ENCODE results near the gene KSR1.
"Not testable (repeated sequence)": the region's sequence is repeated elsewhere in the genome, so short reads cannot be mapped to it uniquely, and the experiment has no call there.

KSR1 gene

DNA sequence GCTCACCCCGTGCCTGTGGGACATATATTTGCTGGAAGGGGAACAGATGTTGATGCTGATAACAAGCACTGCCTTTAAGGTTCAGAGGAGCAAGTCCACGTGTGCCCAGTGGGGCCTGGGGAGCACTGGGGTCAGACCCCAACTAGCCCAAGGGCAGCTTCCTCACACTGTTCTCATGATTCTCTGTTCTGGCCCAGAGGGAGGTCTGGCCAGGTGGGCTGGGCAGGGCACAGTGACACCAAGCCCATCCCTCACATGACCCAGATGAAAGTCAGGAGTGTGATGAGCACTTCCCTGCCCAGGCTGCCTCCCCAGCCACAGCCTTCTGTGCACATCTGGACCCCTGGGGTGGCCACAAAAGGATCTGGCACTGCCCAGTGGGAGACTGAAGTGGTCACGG lies 29.8 kb upstream of the KSR1 start:
- DNase-seq (ENCODE audit: low read depth in 2 of 2): not testable (repeated sequence)

DNA sequence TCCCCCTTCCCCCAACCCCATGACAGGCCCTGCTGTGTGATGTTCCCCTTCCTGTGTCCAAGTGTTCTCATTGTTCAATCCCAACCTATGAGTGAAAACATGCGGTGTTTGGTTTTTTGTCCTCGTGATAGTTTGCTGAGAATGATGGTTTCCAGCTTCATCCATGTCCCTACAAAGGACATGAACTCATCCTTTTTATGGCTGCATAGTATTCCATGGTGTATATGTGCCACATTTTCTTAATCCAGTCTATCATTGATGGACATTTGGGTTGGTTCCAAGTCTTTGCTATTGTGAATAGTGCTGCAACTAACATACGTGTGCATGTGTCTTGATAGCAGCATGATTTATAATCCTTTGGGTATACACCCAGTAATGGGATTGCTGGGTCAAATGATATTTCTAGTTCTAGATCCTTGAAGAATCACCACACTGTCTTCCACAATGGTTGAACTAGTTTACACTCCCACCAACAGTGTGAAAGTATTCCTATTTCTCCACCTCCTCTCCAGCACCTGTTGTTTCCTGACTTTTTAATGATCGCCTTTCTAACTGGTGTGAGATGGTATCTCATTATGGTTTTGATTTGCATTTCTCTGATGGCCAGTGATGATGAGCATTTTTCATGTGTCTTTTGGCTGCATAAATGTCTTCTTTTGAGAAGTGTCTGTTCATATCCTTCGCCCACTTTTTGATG lies 28.9 kb upstream of the KSR1 start:
- DNase-seq (ENCODE audit: low read depth in 2 of 2): not testable (repeated sequence)

- no peak for DNase-seq (ENCODE audit: low read depth in 2 of 2)
Measured at GRCh38 chr17:27428781-27429505, 27.3 kb upstream of the KSR1 start.

- no peak for DNase-seq (ENCODE audit: low read depth in 2 of 2)
Measured at GRCh38 chr17:27429666-27430382, 26.4 kb upstream of the KSR1 start.

DNA sequence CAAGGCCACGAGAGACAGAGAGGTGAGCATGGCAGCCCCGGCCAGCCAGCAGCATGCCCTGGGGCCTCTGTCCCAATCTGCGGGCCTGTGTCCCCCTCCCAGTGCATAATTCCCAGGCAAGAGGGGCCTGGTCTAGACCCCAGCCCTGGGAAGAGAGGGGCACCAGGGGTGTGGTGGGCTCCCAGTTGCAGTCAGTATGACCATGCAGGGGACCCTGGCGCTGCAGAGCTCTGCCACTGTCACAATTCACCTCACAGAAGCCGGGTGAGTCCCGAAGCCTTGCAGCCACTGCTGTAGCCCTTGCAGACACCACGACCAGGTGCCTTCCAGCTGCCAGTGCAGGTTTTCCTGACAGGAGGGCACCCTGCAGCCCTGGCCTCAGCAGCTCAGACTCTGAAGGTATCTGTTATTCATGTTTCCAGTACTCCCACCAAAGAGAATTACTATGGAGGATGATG lies 25.8 kb upstream of the KSR1 start:
- DNase-seq (ENCODE audit: low read depth in 2 of 2): no peak

- DNase-seq (ENCODE audit: low read depth in 2 of 2): no peak
Measured at GRCh38 chr17:27430882-27431491, 25.3 kb upstream of the KSR1 start.

DNA sequence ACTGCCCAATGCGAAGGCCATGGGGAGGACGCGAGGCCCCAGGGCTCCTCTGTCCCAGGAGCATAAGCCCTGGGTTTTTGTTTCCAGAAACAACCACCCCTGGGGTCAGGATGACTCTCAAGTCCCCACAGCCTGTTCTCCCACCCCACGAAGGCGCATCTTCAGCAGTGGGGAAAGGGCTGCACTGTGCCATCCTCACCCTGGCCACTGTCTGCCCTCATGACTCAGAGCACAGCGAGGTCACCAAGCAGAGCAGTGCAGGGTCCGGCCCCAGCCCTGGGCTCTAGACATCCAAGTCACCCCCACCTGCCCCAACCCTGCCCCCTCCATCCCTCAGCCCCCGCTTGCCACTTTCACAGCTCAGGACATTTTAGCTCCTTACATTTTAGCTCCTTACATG lies 22.7 kb upstream of the KSR1 start:
- no peak for DNase-seq (ENCODE audit: low read depth in 2 of 2)

GRCh38 chr17:27435431-27436070 lies 20.7 kb upstream of the KSR1 start:
- DNase-seq (ENCODE audit: low read depth in 2 of 2): not testable (repeated sequence)

- DNase-seq (ENCODE audit: low read depth in 2 of 2): no peak
Measured at GRCh38 chr17:27438348-27438998, 17.8 kb upstream of the KSR1 start.

- no peak for DNase-seq (ENCODE audit: low read depth in 2 of 2)
Measured at GRCh38 chr17:27439342-27439741, 16.9 kb upstream of the KSR1 start.

- no peak for DNase-seq (ENCODE audit: low read depth in 2 of 2)
Measured at GRCh38 chr17:27442702-27443101, 13.5 kb upstream of the KSR1 start.

DNA sequence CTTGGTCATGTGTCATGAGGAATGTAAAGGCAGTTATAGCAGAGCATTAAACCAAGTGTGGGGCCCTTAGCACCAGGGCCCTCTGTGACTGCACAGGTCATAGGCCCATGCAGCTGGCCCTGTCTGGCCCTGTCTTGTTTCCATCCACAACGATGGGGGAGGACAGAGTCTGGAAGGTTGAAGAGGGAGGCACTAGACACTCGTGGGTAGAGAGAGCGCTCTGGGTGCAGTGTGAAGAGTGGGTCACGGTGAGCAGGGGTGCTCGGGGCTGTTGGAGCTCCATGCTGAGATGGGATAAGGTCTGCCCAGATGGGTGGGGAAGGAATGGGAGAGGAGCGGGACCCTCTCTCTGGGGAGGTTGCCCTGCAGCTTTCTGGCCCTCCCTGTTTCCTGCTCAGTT lies 12.8 kb upstream of the KSR1 start:
- DNase-seq (ENCODE audit: low read depth in 2 of 2): no peak

- DNase-seq (ENCODE audit: low read depth in 2 of 2): no peak
Measured at GRCh38 chr17:27445971-27446370, 10.3 kb upstream of the KSR1 start.

GRCh38 chr17:27446569-27447301 lies 9.5 kb upstream of the KSR1 start:
- DNase-seq (ENCODE audit: low read depth in 2 of 2): no peak

DNA sequence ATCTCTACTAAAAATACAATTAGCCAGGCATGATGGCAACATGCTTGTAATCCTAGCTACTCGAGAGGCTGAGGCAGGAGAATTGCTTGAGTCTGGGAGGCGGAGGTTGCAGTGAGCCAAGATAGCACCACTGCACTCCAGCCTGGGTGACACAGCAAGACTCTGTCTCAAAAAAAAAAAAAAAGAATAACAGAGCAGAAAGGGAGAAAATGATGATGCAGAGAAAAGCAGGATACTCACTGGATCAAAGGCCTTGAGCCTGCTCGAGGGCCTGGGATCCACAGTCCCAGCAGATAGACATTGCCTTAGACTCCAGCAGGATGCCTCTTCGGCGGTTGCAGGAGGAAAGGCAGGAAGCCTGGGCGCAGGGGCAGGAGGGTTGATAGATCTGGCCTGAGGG lies 7.7 kb upstream of the KSR1 start:
- DNase-seq (ENCODE audit: low read depth in 2 of 2): not testable (repeated sequence)

- no peak for DNase-seq (ENCODE audit: low read depth in 2 of 2)
Measured at GRCh38 chr17:27449541-27449940, 6.7 kb upstream of the KSR1 start.

DNA sequence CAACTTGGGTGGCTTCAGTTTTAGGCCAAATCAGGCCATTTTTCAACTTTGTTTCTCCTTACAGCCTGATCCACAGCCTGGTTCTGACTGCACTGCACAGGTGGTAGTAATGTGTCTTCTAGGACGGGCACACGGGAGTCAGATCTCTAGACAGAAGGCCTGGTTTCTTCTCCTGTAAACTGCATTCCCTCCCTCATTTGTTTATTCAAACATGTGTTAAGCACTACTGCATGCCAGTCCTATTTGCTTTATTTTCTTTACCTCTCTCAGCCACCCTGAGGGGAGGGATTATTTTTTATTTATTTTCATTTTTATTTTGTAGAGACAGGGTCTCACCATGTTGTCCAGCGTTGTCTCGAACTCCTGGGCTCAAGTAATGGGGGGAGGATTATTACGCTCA lies 6.3 kb upstream of the KSR1 start:
- no peak for DNase-seq (ENCODE audit: low read depth in 2 of 2)

- no peak for DNase-seq (ENCODE audit: low read depth in 2 of 2)
Measured at GRCh38 chr17:27450416-27450815, 5.8 kb upstream of the KSR1 start.

- no peak for DNase-seq (ENCODE audit: low read depth in 2 of 2)
Measured at GRCh38 chr17:27451906-27452305, 4.3 kb upstream of the KSR1 start.

GRCh38 chr17:27452828-27453227 lies 3.4 kb upstream of the KSR1 start:
- no peak for DNase-seq (ENCODE audit: low read depth in 2 of 2)

DNA sequence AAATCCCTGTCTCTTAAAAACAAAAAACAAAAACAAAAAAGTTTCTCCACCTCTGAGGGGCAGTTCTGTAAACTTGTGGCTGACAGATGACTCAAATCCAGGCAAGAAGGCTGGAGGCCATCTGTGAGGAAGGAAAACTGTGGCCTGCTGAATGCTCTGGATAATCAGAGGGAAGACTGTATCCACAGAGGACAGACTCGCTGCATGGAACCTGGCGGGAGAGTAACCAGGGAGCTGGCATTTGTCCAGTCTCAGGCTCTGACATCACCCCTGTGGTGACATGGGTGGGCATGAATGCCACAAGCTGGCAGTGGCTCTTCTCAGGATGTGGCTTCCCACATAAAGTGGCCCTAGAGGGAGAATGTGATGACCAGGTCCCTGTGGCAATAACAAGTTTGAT lies 2.8 kb upstream of the KSR1 start:
- no peak for DNase-seq (ENCODE audit: low read depth in 2 of 2)

Data from stimulated activated CD8-positive, alpha-beta memory T cell treated with anti-CD3 and anti-CD28 coated beads, Interleukin-15, amount 100 ng/mL, for 48 hours (primary cell).